CD14-positive monocyte (primary cell): ENCODE data around the gene LRRC4C. TPM values are rescaled to one million over a fixed set of nuclear protein-coding genes. Genes with fewer than 3 reads are reported as not detected.
A peak's percentile ranks its signal among the peaks of the same experiment; 100 is the strongest.

Experiments
- DNase-seq, 3 donors: peaks; one replicate each; pipeline ENCODE4 v3.0.0-alpha.2; 2011 to 2022
- H2AFZ ChIP-seq: 2 replicates; pipeline ENCODE4 v1.6.0; 2012; ENCODE audit warnings: mild to moderate bottlenecking, low read depth, low read length, inconsistent platforms; ENCODE audit not compliant: insufficient read depth, poor library complexity, severe bottlenecking
- H3K27ac ChIP-seq, 2 donors: 1 replicate in 1 of 2; 2 replicates in 1 of 2; pipeline ENCODE4 v1.5.1; 2012 to 2013; ENCODE audit warnings: low read length in 2 of 2, control low read depth in 1 of 2, inconsistent platforms in 1 of 2, low read depth in 1 of 2, mild to moderate bottlenecking in 1 of 2
- H3K27me3 ChIP-seq, 2 donors: one replicate each; pipeline versions ENCODE4 v1.6.0 to v1.6.1; 2011 to 2013; ENCODE audit warnings: low read length in 2 of 2; ENCODE audit not compliant: control insufficient read depth in 2 of 2, insufficient read depth in 2 of 2
- H3K36me3 ChIP-seq, 2 donors: replicated peaks in 1 of 2; 1 replicate in 1 of 2; 2 replicates in 1 of 2; pipeline versions ENCODE4 v1.5.1 to v1.6.1; 2012 to 2013; ENCODE audit warnings: low read length in 2 of 2, control low read depth in 1 of 2, inconsistent platforms in 1 of 2, mild to moderate bottlenecking in 1 of 2; ENCODE audit not compliant: insufficient read depth in 2 of 2, control insufficient read depth in 1 of 2
- H3K4me1 ChIP-seq, 2 donors: 1 replicate in 1 of 2; 2 replicates in 1 of 2; pipeline versions ENCODE4 v1.5.1 to v1.6.1; 2012 to 2013; ENCODE audit warnings: low read length in 2 of 2, control low read depth in 1 of 2, inconsistent platforms in 1 of 2, mild to moderate bottlenecking in 1 of 2, moderate library complexity in 1 of 2; ENCODE audit not compliant: insufficient read depth in 2 of 2, control insufficient read depth in 1 of 2
- H3K4me2 ChIP-seq: replicated peaks from 2 replicates; pipeline ENCODE3; 2012; ENCODE audit warnings: low read length, moderate library complexity, mild to moderate bottlenecking; ENCODE audit not compliant: poor library complexity, severe bottlenecking; ENCODE audit errors: extremely low read depth
- H3K4me3 ChIP-seq, 3 experiments: fragments of 200-600 bp in 1 of 3; sonication (generic) in 1 of 3; replicated peaks in 1 of 3; 1 replicate in 2 of 3; 2 replicates in 1 of 3; pipeline ENCODE4 v1.5.1; 2011 to 2013; ENCODE audit warnings: low read length in 3 of 3, mild to moderate bottlenecking in 3 of 3, control low read depth in 2 of 3, low read depth in 2 of 3, inconsistent platforms in 1 of 3, moderate library complexity in 1 of 3
- H3K79me2 ChIP-seq: 2 replicates; pipeline ENCODE4 v1.6.0; 2012; ENCODE audit warnings: mild to moderate bottlenecking, control low read depth, inconsistent platforms, low read length, moderate library complexity; ENCODE audit not compliant: insufficient read depth
- H3K9ac ChIP-seq: 2 replicates; pipeline ENCODE4 v1.6.0; 2017; ENCODE audit warnings: low read length, mild to moderate bottlenecking; ENCODE audit not compliant: insufficient read depth, poor library complexity, severe bottlenecking
- H3K9me3 ChIP-seq, 2 donors: replicated peaks in 1 of 2; 1 replicate in 1 of 2; 2 replicates in 1 of 2; pipeline versions ENCODE4 v1.5.1 to v1.6.1; 2012 to 2013; ENCODE audit warnings: low read length in 2 of 2, control low read depth in 1 of 2; ENCODE audit not compliant: control insufficient read depth in 1 of 2, insufficient read depth in 1 of 2
- H4K20me1 ChIP-seq: 2 replicates; pipeline ENCODE4 v1.6.0; 2012; ENCODE audit warnings: mild to moderate bottlenecking, low read length, control low read depth, moderate library complexity; ENCODE audit not compliant: insufficient read depth
- H3K27ac Mint-ChIP-seq, 7 donors: one replicate each; pipeline ENCODE4 v1.8.0; 2020; ENCODE audit warnings: mild to moderate bottlenecking in 7 of 7, mixed read lengths in 7 of 7, moderate library complexity in 6 of 7, inconsistent platforms in 2 of 7
- H3K27me3 Mint-ChIP-seq, 3 donors: one replicate each; pipeline ENCODE4 v1.8.0; 2021 to 2022; ENCODE audit warnings: low read depth in 3 of 3, mild to moderate bottlenecking in 3 of 3, mixed read lengths in 3 of 3, moderate library complexity in 3 of 3, inconsistent platforms in 1 of 3
- H3K36me3 Mint-ChIP-seq, 2 donors: one replicate each; pipeline ENCODE4 v1.8.0; 2020; ENCODE audit warnings: mixed read lengths in 2 of 2, inconsistent platforms in 1 of 2, mild to moderate bottlenecking in 1 of 2
- H3K4me1 Mint-ChIP-seq: one replicate; pipeline ENCODE4 v1.8.0; 2020; ENCODE audit warnings: mild to moderate bottlenecking, mixed read lengths
- H3K4me3 Mint-ChIP-seq, 2 donors: one replicate each; pipeline ENCODE4 v1.8.0; 2020; ENCODE audit warnings: mild to moderate bottlenecking in 2 of 2, mixed read lengths in 2 of 2, moderate library complexity in 1 of 2
- H3K9me3 Mint-ChIP-seq, 7 donors: one replicate each; pipeline ENCODE4 v1.8.0; 2020 to 2022; ENCODE audit warnings: mixed read lengths in 7 of 7, mild to moderate bottlenecking in 6 of 7, moderate library complexity in 6 of 7, inconsistent platforms in 2 of 7
- CTCF ChIP-seq: fragments of 200-600 bp; IDR thresholded peaks from one replicate; pipeline ENCODE4 v1.8.0; 2022; ENCODE audit warnings: antibody characterized with exemption, mild to moderate bottlenecking
- WGBS: methylation state at CpG from one replicate; pipeline ENCODE4 v1.1.5; 2013; ENCODE audit warnings: missing lambda C conversion rate; ENCODE audit not compliant: insufficient coverage; 5-methylcytosine and 5-hydroxymethylcytosine counted together
- intact Hi-C, 2 donors: fragments of 100-400 bp; cut with micrococcal nuclease; formaldehyde crosslinking; loops; one replicate each; pipeline versions ENCODE4 v1.15.0 to v1.15.1; 2023
- polyA plus RNA-seq, 3 donors: library from polyadenylated mRNA; depleted of rRNA in 1 of 3; unstranded in 2 of 3; stranded (reverse) in 1 of 3; fragments of 300-500 nt in 2 of 3; fragments of >200 nt in 1 of 3; fragmentation: Illumina TruSeq in 2 of 3; gene quantifications; 1 replicate in 2 of 3; 2 replicates in 1 of 3; pipeline ENCODE4 v1.2.3, GENCODE V29; 2012 to 2021

Gene LRRC4C
- polyA plus RNA-seq, 3 donors = not detected

- Mint-ChIP-seq H3K9me3 (peaks cover 0 to 10% (median 5%) of the 10 kb centered on the region in 7 donors), H3K4me3 (peak overlapping the region; percentile 28 to 71), H3K27me3 (peaks cover 26 to 31% (median 30%) of the 10 kb centered on the region in 3 donors), H3K27ac (no peak overlapping the region), H3K4me1 (peaks cover 11% of the 10 kb centered on the region), H3K36me3 (peaks cover 0 to 1% of the 10 kb centered on the region in 2 donors)
- peaks cover 15 to 32% of the 10 kb centered on the region in 2 donors for H3K27me3 ChIP-seq
- no peaks in the 10 kb centered on the region for H4K20me1 ChIP-seq
- no peak overlapping the region for H3K9ac ChIP-seq
- peak overlapping the region; percentile 43 for H2AFZ ChIP-seq
- H3K4me1 ChIP-seq = no peaks in the 10 kb centered on the region
- H3K36me3 ChIP-seq = no peaks in the 10 kb centered on the region
- peak overlapping the region; percentile 21 for H3K4me2 ChIP-seq
- H3K4me3 ChIP-seq = peak overlapping the region in 2 of 3 experiments; percentile 8 to 33
- no peaks in the 10 kb centered on the region for H3K79me2 ChIP-seq
- peak; percentile 65 for TF ChIP-seq CTCF
- WGBS = 0% methylated on average over 22 of the region's 27 CpGs
- H3K27ac ChIP-seq = no peak overlapping the region
- H3K9me3 ChIP-seq = peaks cover 5 to 6% of the 10 kb centered on the region in 2 donors
- peak in 1 of 3 donors; percentile 26 for DNase-seq
- intact Hi-C loops = no loop called here
Measured at GRCh38 chr11:40293655-40294348, 1165.7 kb downstream of the LRRC4C start.

DNA sequence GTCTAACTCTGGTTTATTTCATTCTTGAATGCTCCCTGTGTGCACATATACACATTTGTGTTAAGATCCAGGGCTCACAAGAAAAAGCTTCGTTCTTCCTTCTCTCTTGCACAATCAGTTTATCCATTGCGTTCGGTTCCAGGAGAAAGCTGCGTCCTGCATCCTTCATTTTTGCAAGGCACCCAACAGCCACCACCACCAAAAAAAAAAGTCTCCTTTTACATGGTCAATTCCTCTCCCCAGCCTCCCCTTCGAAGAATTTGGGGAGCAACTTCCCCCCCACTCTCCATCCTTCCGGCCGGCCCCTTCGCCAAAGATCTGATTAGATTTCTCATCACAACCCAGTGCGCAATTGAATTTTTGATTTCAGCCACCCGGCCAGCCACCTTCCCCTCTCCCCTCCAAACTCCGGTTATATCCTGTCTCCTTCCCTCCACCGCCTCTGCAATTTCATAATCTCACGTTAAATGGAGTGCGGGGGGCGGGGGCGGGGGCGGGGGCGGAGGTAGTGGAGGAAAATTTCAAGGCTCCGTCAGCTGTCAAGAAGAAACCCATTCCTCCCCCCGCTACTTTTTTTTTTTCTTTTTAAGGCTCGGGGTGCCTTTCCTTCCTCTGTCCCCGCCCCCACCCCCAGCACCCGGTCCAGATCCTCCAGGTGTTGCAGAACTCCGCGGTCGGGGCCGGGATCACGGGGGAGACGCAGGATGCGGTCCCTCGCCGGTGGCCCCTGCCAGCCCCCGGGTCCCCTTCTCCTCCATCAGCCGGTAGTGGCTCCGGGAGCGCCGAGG lies 1166.5 kb downstream of the LRRC4C start:
- peak overlapping the region; percentile 21 for H3K4me2 ChIP-seq
- peak overlapping the region; percentile 5 for H2AFZ ChIP-seq
- peaks cover 5 to 6% of the 10 kb centered on the region in 2 donors for H3K9me3 ChIP-seq
- no peak for TF ChIP-seq CTCF
- Mint-ChIP-seq H3K9me3 (peaks cover 0 to 10% (median 5%) of the 10 kb centered on the region in 7 donors), H3K27me3 (peaks cover 26 to 31% (median 30%) of the 10 kb centered on the region in 3 donors), H3K4me3 (peak overlapping the region in 1 of 2 donors; percentile 76), H3K4me1 (peaks cover 11% of the 10 kb centered on the region), H3K27ac (peak overlapping the region in 1 of 7 donors; percentile 1), H3K36me3 (peaks cover 0 to 1% of the 10 kb centered on the region in 2 donors)
- intact Hi-C loops = no loop called here
- no peaks in the 10 kb centered on the region for H3K36me3 ChIP-seq
- WGBS = under 1% methylated on average over 18 of the region's 37 CpGs
- DNase-seq = no peak
- no peak overlapping the region for H3K27ac ChIP-seq
- no peak overlapping the region for H3K9ac ChIP-seq
- peaks cover 15 to 32% of the 10 kb centered on the region in 2 donors for H3K27me3 ChIP-seq
- no peaks in the 10 kb centered on the region for H3K4me1 ChIP-seq
- no peaks in the 10 kb centered on the region for H4K20me1 ChIP-seq
- H3K4me3 ChIP-seq = peak overlapping the region in 1 of 3 experiments; percentile 33
- H3K79me2 ChIP-seq = no peaks in the 10 kb centered on the region
